ENCODE data around the gene PBXIP1.

DNA sequence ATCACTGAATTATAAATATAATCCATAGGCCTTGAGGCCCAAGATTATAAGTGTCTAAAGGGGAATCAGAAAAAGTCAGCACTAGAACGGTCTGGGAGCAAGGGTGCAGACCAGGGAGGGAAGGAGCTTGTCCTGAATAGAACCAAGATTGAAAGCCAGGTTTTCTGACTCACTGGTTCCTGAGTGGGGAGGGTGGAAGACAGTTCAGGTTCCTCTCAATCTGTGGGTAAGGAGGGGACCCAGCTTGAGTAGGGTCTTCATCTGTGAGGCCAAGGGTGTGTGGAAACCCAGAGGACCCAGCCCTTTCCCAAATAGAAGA is 38.3 kb upstream of the PBXIP1 start:
- TF ChIP-seq, protein P1, sequence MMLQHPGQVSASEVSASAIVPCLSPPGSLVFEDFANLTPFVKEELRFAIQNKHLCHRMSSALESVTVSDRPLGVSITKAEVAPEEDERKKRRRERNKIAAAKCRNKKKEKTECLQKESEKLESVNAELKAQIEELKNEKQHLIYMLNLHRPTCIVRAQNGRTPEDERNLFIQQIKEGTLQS (CRISPR knock-in tag; conservative IDR thresholded peaks at IDR 0.05): no peak
- TF ChIP-seq CBFB (CRISPR knock-in tag; IDR thresholded peaks at IDR 0.05; ENCODE audit: low read depth) (no peak), ZBTB21 (CRISPR knock-in tag; IDR thresholded peaks at IDR 0.05; ENCODE audit: borderline replicate concordance) (no peak), GABPB1 (CRISPR knock-in tag; IDR thresholded peaks at IDR 0.05) (no peak), TP53 (CRISPR knock-in tag; IDR thresholded peaks at IDR 0.05) (no peak), FOXP4 (CRISPR knock-in tag; IDR thresholded peaks at IDR 0.05) (no peak), USF2 (CRISPR knock-in tag; IDR thresholded peaks at IDR 0.05) (no peak)
- TF ChIP-seq, protein P2, sequence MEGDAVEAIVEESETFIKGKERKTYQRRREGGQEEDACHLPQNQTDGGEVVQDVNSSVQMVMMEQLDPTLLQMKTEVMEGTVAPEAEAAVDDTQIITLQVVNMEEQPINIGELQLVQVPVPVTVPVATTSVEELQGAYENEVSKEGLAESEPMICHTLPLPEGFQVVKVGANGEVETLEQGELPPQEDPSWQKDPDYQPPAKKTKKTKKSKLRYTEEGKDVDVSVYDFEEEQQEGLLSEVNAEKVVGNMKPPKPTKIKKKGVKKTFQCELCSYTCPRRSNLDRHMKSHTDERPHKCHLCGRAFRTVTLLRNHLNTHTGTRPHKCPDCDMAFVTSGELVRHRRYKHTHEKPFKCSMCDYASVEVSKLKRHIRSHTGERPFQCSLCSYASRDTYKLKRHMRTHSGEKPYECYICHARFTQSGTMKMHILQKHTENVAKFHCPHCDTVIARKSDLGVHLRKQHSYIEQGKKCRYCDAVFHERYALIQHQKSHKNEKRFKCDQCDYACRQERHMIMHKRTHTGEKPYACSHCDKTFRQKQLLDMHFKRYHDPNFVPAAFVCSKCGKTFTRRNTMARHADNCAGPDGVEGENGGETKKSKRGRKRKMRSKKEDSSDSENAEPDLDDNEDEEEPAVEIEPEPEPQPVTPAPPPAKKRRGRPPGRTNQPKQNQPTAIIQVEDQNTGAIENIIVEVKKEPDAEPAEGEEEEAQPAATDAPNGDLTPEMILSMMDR (IDR thresholded peaks at IDR 0.05): no peak
- TF ChIP-seq, protein P3, sequence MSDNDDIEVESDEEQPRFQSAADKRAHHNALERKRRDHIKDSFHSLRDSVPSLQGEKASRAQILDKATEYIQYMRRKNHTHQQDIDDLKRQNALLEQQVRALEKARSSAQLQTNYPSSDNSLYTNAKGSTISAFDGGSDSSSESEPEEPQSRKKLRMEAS (CRISPR knock-in tag; IDR thresholded peaks at IDR 0.05): no peak
- TF ChIP-seq, protein P4, sequence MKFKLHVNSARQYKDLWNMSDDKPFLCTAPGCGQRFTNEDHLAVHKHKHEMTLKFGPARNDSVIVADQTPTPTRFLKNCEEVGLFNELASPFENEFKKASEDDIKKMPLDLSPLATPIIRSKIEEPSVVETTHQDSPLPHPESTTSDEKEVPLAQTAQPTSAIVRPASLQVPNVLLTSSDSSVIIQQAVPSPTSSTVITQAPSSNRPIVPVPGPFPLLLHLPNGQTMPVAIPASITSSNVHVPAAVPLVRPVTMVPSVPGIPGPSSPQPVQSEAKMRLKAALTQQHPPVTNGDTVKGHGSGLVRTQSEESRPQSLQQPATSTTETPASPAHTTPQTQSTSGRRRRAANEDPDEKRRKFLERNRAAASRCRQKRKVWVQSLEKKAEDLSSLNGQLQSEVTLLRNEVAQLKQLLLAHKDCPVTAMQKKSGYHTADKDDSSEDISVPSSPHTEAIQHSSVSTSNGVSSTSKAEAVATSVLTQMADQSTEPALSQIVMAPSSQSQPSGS (CRISPR knock-in tag; IDR thresholded peaks at IDR 0.05; ENCODE audit: borderline replicate concordance, low read depth): no peak

Data from WTC11 (cell line).